H9 (cell line): Measurements from ENCODE around the gene PKD1. TPM values are rescaled to one million over a fixed set of nuclear protein-coding genes. Genes with fewer than 3 reads are reported as not detected.

ENCODE experiments used
- DNase-seq: peaks from one replicate; pipeline ENCODE4 v3.0.0-alpha.2; 2017
- H2AFZ ChIP-seq: one replicate; pipeline ENCODE4 v1.6.1; 2013; ENCODE audit warnings: mild to moderate bottlenecking, low read length, control low read depth, moderate library complexity
- H2AK5ac ChIP-seq: 2 replicates; pipeline ENCODE4 v1.6.1; 2013; ENCODE audit warnings: low read length, control low read depth, mixed read lengths; ENCODE audit not compliant: insufficient read length
- H2BK120ac ChIP-seq: one replicate; pipeline ENCODE4 v1.6.1; 2013; ENCODE audit warnings: low read depth, mild to moderate bottlenecking, low read length, control low read depth, inconsistent platforms; ENCODE audit not compliant: poor library complexity, severe bottlenecking
- H2BK12ac ChIP-seq: 2 replicates; pipeline ENCODE4 v1.6.1; 2013; ENCODE audit warnings: low read length, control low read depth, mixed read lengths, low read depth; ENCODE audit not compliant: insufficient read length
- H2BK15ac ChIP-seq: 2 replicates; pipeline ENCODE4 v1.6.1; 2013; ENCODE audit warnings: low read depth, low read length, control low read depth
- H2BK20ac ChIP-seq: one replicate; pipeline ENCODE4 v1.6.1; 2013; ENCODE audit warnings: low read depth, mild to moderate bottlenecking, low read length, control low read depth, inconsistent platforms; ENCODE audit not compliant: poor library complexity, severe bottlenecking
- H2BK5ac ChIP-seq: 2 replicates; pipeline ENCODE4 v1.6.1; 2013; ENCODE audit warnings: low read length, control low read depth, mixed read lengths; ENCODE audit not compliant: insufficient read length
- H3K14ac ChIP-seq: 2 replicates; pipeline ENCODE4 v1.6.1; 2013; ENCODE audit warnings: low read length, control low read depth; ENCODE audit not compliant: insufficient read depth
- H3K18ac ChIP-seq: 2 replicates; pipeline ENCODE4 v1.6.1; 2013; ENCODE audit warnings: low read depth, mild to moderate bottlenecking, mixed read lengths, low read length, control low read depth; ENCODE audit not compliant: insufficient read length
- H3K23ac ChIP-seq: 2 replicates; pipeline ENCODE4 v1.6.1; 2013; ENCODE audit warnings: low read length, control low read depth, mixed read lengths, low read depth; ENCODE audit not compliant: insufficient read length
- H3K23me2 ChIP-seq: 2 replicates; pipeline ENCODE4 v1.6.1; 2013; ENCODE audit warnings: low read depth, mild to moderate bottlenecking, mixed read lengths, low read length, control low read depth; ENCODE audit not compliant: insufficient read length, poor library complexity, severe bottlenecking
- H3K27ac ChIP-seq: 2 replicates; pipeline ENCODE4 v1.5.1; 2013; ENCODE audit warnings: low read length, control low read depth, mixed read lengths, low read depth; ENCODE audit not compliant: insufficient read length
- H3K27me3 ChIP-seq: 2 replicates; pipeline ENCODE4 v1.6.1; 2013; ENCODE audit warnings: low read length, control low read depth, inconsistent platforms; ENCODE audit not compliant: insufficient read depth
- H3K4ac ChIP-seq: 2 replicates; pipeline ENCODE4 v1.6.1; 2013; ENCODE audit warnings: low read depth, mild to moderate bottlenecking, control low read depth, inconsistent platforms, low read length, moderate library complexity
- H3K4me1 ChIP-seq: 2 replicates; pipeline ENCODE4 v1.6.1; 2013; ENCODE audit warnings: low read length, control low read depth, inconsistent platforms; ENCODE audit not compliant: insufficient read depth
- H3K4me2 ChIP-seq: 2 replicates; pipeline ENCODE4 v1.6.1; 2013; ENCODE audit warnings: low read length, control low read depth, mixed read lengths; ENCODE audit not compliant: insufficient read length, insufficient read depth
- H3K56ac ChIP-seq: 2 replicates; pipeline ENCODE4 v1.6.1; 2013; ENCODE audit warnings: low read depth, mild to moderate bottlenecking, mixed read lengths, low read length, control low read depth; ENCODE audit not compliant: insufficient read length
- H3K79me1 ChIP-seq: 2 replicates; pipeline ENCODE4 v1.6.1; 2013; ENCODE audit warnings: low read depth, mild to moderate bottlenecking, moderate library complexity, low read length, control low read depth, inconsistent platforms; ENCODE audit not compliant: insufficient read depth, poor library complexity, severe bottlenecking
- H3K79me2 ChIP-seq: 2 replicates; pipeline ENCODE4 v1.6.1; 2013; ENCODE audit warnings: low read length, control low read depth, inconsistent platforms; ENCODE audit not compliant: insufficient read depth
- H3K9ac ChIP-seq: 2 replicates; pipeline ENCODE4 v1.6.1; 2013; ENCODE audit warnings: low read length, control low read depth, mixed read lengths; ENCODE audit not compliant: insufficient read length; ENCODE audit errors: extremely low read depth
- H3K9me3 ChIP-seq: one replicate; pipeline ENCODE4 v1.6.1; 2013; ENCODE audit warnings: low read depth, low read length, inconsistent platforms; ENCODE audit not compliant: control insufficient read depth
- H3T11ph ChIP-seq: one replicate; pipeline ENCODE4 v1.6.1; 2013; ENCODE audit warnings: mild to moderate bottlenecking, low read length, control low read depth, inconsistent platforms
- H4K20me1 ChIP-seq: one replicate; pipeline ENCODE4 v1.6.1; 2013; ENCODE audit not compliant: control insufficient read depth, insufficient read length, insufficient read depth
- H4K5ac ChIP-seq: 2 replicates; pipeline ENCODE4 v1.6.1; 2013; ENCODE audit warnings: low read depth, mild to moderate bottlenecking, mixed read lengths, low read length, control low read depth; ENCODE audit not compliant: insufficient read length
- H4K8ac ChIP-seq: replicated peaks from 2 replicates; pipeline ENCODE4 v1.6.1; 2013; ENCODE audit warnings: low read length, control low read depth, mixed read lengths, low read depth; ENCODE audit not compliant: insufficient read length
- H4K91ac ChIP-seq: 2 replicates; pipeline ENCODE4 v1.6.1; 2013; ENCODE audit warnings: low read depth, mild to moderate bottlenecking, moderate library complexity, mixed read lengths, low read length, control low read depth; ENCODE audit not compliant: insufficient read length
- H3K27ac Mint-ChIP-seq, 3 experiments: 2 replicates in 2 of 3; 3 replicates in 1 of 3; pipeline ENCODE4 v1.8.0; 2020 to 2021; ENCODE audit warnings: mixed read lengths in 3 of 3, mild to moderate bottlenecking in 1 of 3, moderate library complexity in 1 of 3
- H3K27me3 Mint-ChIP-seq: 2 replicates; pipeline ENCODE4 v1.8.0; 2021; ENCODE audit warnings: low read depth, mild to moderate bottlenecking, moderate library complexity, mixed read lengths
- H3K36me3 Mint-ChIP-seq, 3 experiments: 2 replicates in 2 of 3; 3 replicates in 1 of 3; pipeline ENCODE4 v1.8.0; 2020 to 2021; ENCODE audit warnings: low read depth in 3 of 3, mixed read lengths in 3 of 3; ENCODE audit not compliant: insufficient read depth in 1 of 3
- H3K4me1 Mint-ChIP-seq, 2 experiments: 2 replicates each; pipeline ENCODE4 v1.8.0; 2020; ENCODE audit warnings: mixed read lengths in 2 of 2
- H3K4me3 Mint-ChIP-seq, 2 experiments: 2 replicates in 1 of 2; 3 replicates in 1 of 2; pipeline ENCODE4 v1.8.0; 2020 to 2021; ENCODE audit warnings: mild to moderate bottlenecking in 2 of 2, mixed read lengths in 2 of 2, moderate library complexity in 1 of 2
- H3K9me3 Mint-ChIP-seq, 2 experiments: 2 replicates in 1 of 2; 3 replicates in 1 of 2; pipeline ENCODE4 v1.8.0; 2020; ENCODE audit warnings: mild to moderate bottlenecking in 2 of 2, mixed read lengths in 2 of 2, moderate library complexity in 1 of 2
- WGBS: extraction: QIAGEN DNeasy Blood & Tissue Kit; methylation state at CpG from one replicate; pipeline ENCODE4 v1.1.7; 2013; ENCODE audit warnings: missing lambda C conversion rate, low lambda C conversion rate, mixed read lengths; ENCODE audit not compliant: insufficient read length; ENCODE audit errors: extremely low coverage; 5-methylcytosine and 5-hydroxymethylcytosine counted together
- total RNA-seq: library from RNA; stranded (reverse); gene quantifications from 2 replicates; pipeline ENCODE4 v1.2.1, GENCODE V29; 2021
- TF ChIP-seq, protein P1 (sequence below): fragments of 200-600 bp; sonication (generic); conservative IDR thresholded peaks from 3 replicates; pipeline ENCODE4 v1.8.0; 2021; ENCODE audit warnings: antibody characterized with exemption, mild to moderate bottlenecking

Gene PKD1
- total RNA-seq, 1 experiment from 2014 or later, result 88.0 TPM

DNA sequence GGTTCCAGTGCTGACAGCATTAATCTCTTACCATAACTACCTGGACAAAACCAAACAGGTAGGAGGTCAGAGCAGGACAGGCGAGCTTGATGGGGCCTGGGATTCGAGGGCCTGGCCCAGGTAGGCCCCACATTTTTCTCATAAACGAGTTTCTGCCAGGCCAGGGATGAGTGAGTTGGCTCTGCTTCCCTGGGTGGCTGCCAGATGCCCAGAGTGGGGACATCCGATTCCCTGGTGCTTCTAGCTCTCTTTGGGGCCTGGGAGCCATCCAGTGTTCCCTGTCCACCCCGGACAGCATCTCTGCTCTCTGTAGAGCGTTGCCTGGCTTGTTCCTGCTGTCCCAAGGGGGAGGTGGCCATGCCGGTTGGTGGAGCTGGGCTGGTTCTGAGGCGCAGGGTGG is 62.8 kb downstream of the PKD1 start:
- peaks cover 9 to 48% (median 45%) of the 10 kb centered on the region in 3 experiments; a peak in 6 of 7 replicates for H3K36me3 Mint-ChIP-seq
- H3K27ac ChIP-seq, result no peak overlapping the region
- H3K9ac ChIP-seq, result no peak overlapping the region
- no peak overlapping the region for H2AFZ ChIP-seq
- no peak overlapping the region for H4K8ac ChIP-seq
- no peak for DNase-seq
- H2BK20ac ChIP-seq, result no peak overlapping the region
- no peak overlapping the region for H4K5ac ChIP-seq
- H3K79me1 ChIP-seq, result no peaks in the 10 kb centered on the region
- H3T11ph ChIP-seq, result no peak overlapping the region
- no peak overlapping the region for H2BK120ac ChIP-seq
- no CpG with 5 or more reads among the region's 8 CpGs for WGBS
- TF ChIP-seq, protein P1, sequence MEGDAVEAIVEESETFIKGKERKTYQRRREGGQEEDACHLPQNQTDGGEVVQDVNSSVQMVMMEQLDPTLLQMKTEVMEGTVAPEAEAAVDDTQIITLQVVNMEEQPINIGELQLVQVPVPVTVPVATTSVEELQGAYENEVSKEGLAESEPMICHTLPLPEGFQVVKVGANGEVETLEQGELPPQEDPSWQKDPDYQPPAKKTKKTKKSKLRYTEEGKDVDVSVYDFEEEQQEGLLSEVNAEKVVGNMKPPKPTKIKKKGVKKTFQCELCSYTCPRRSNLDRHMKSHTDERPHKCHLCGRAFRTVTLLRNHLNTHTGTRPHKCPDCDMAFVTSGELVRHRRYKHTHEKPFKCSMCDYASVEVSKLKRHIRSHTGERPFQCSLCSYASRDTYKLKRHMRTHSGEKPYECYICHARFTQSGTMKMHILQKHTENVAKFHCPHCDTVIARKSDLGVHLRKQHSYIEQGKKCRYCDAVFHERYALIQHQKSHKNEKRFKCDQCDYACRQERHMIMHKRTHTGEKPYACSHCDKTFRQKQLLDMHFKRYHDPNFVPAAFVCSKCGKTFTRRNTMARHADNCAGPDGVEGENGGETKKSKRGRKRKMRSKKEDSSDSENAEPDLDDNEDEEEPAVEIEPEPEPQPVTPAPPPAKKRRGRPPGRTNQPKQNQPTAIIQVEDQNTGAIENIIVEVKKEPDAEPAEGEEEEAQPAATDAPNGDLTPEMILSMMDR, result no peak
- H3K27me3 Mint-ChIP-seq, result no peaks in the 10 kb centered on the region
- H4K91ac ChIP-seq, result no peak overlapping the region
- peak overlapping the region in 1 of 3 experiments; percentile 59; a peak in 1 of 7 replicates for H3K27ac Mint-ChIP-seq
- no peaks in the 10 kb centered on the region for H4K20me1 ChIP-seq
- no peaks in the 10 kb centered on the region for H3K4me1 Mint-ChIP-seq
- no peak overlapping the region for H2BK5ac ChIP-seq
- no peak overlapping the region for H3K4me3 Mint-ChIP-seq
- H3K18ac ChIP-seq, result no peak overlapping the region
- no peaks in the 10 kb centered on the region for H3K9me3 ChIP-seq
- no peak overlapping the region for H3K4ac ChIP-seq
- no peak overlapping the region for H3K4me2 ChIP-seq
- no peaks in the 10 kb centered on the region for H3K79me2 ChIP-seq
- H3K56ac ChIP-seq, result no peak overlapping the region
- no peak overlapping the region for H2BK12ac ChIP-seq
- no peak overlapping the region for H2BK15ac ChIP-seq
- no peaks in the 10 kb centered on the region for H3K23me2 ChIP-seq
- H3K14ac ChIP-seq, result no peak overlapping the region; the same call in 1 of the 2 replicates
- no peaks in the 10 kb centered on the region for H3K9me3 Mint-ChIP-seq
- no peak overlapping the region for H3K23ac ChIP-seq
- H2AK5ac ChIP-seq, result no peak overlapping the region
- H3K4me1 ChIP-seq, result no peaks in the 10 kb centered on the region
- H3K27me3 ChIP-seq, result no peaks in the 10 kb centered on the region
